Mucosa of descending colon (tissue), 3 donors: ENCODE measurements around the gene SHISA2. TPM values are rescaled to one million over a fixed set of nuclear protein-coding genes. Genes with fewer than 3 reads are reported as not detected.
A peak's percentile ranks its signal among the peaks of the same experiment; 100 is the strongest.

Experiments
- ATAC-seq: fragments of 200-7000 bp; cut with Tn5 transposase; one replicate; pipeline ENCODE4 v1.9.1; 2020; ENCODE audit warnings: mild to moderate bottlenecking, moderate library complexity
- DNase-seq, 3 donors: peaks; one replicate each; pipeline ENCODE4 v3.0.0-alpha.2; 2020
- H3K36me3 ChIP-seq: fragments of 200-600 bp; one replicate; pipeline ENCODE4 v1.8.0; 2021; ENCODE audit warnings: low read depth, mild to moderate bottlenecking
- H3K4me1 ChIP-seq: fragments of 200-600 bp; one replicate; pipeline ENCODE4 v1.8.0; 2021; ENCODE audit warnings: low read depth, mild to moderate bottlenecking
- H3K4me3 ChIP-seq: fragments of 200-600 bp; one replicate; pipeline ENCODE4 v1.8.0; 2021; ENCODE audit warnings: mild to moderate bottlenecking
- H3K9me3 ChIP-seq: fragments of 200-600 bp; one replicate; pipeline ENCODE4 v1.8.0; 2021; ENCODE audit warnings: mild to moderate bottlenecking
- CTCF ChIP-seq: fragments of 200-600 bp; IDR thresholded peaks from one replicate; pipeline ENCODE4 v1.8.0; 2022; ENCODE audit warnings: antibody characterized with exemption, mild to moderate bottlenecking
- intact Hi-C, 2 donors: fragments of 100-400 bp; cut with DNase I in 1 of 2; cut with micrococcal nuclease in 1 of 2; formaldehyde crosslinking; loops; one replicate each; pipeline versions ENCODE4 v1.11.0 to v1.11.1; 2022; cut with DNase I, micrococcal nuclease
- total RNA-seq, 3 donors: library from RNA; stranded (reverse); fragmentation: NEBNext Ultra II Directional in 2 of 3; extraction: Animal tissue kit (Norgen Biotek cat#: 25700) in 2 of 3; gene quantifications; one replicate each; pipeline versions ENCODE4 v1.2.1 to v1.2.4, GENCODE V29; 2021 to 2023
- donor health status: DM: no; HTN: no; CAD: no; lungs with moderate emphysema.
- donor health status: DM: no; HTN: no; CAD: no.
- donor health status: DM: no; HTN: yes; CAD: no.

Gene SHISA2
- total RNA-seq, 3 donors from 2014 or later = 0.26 to 0.43 (median 0.32) TPM

- TF ChIP-seq CTCF = no peak
- H3K4me1 ChIP-seq = peaks cover 9% of the 10 kb centered on the region
- peak; percentile 19 for ATAC-seq
- H3K9me3 ChIP-seq = no peaks in the 10 kb centered on the region
- no peak for DNase-seq
- no peaks in the 10 kb centered on the region for H3K36me3 ChIP-seq
- no peak overlapping the region for H3K4me3 ChIP-seq
- intact Hi-C loops = no loop called here
These were observed 572 bp downstream of the SHISA2 start for GRCh38 chr13:26051231-26051656.

- Histone ChIP-seq H3K4me1 (peaks cover 9% of the 10 kb centered on the region), H3K4me3 (no peak overlapping the region), H3K36me3 (no peaks in the 10 kb centered on the region), H3K9me3 (no peaks in the 10 kb centered on the region)
- intact Hi-C loops = no loop called here
- ATAC-seq = peak; percentile 34
- no peak for DNase-seq
- no peak for TF ChIP-seq CTCF
These were observed 1.1 kb downstream of the SHISA2 start for GRCh38 chr13:26050568-26051230.

- peaks cover 9% of the 10 kb centered on the region for H3K4me1 ChIP-seq
- H3K9me3 ChIP-seq = no peaks in the 10 kb centered on the region
- DNase-seq = no peak
- no peaks in the 10 kb centered on the region for H3K36me3 ChIP-seq
- no peak overlapping the region for H3K4me3 ChIP-seq
- ATAC-seq = no peak
- intact Hi-C loops = no loop called here
- TF ChIP-seq CTCF = no peak
These were observed 3.1 kb downstream of the SHISA2 start for GRCh38 chr13:26048741-26049140.

- intact Hi-C loops = no loop called here
- no peaks in the 10 kb centered on the region for H3K36me3 ChIP-seq
- H3K9me3 ChIP-seq = no peaks in the 10 kb centered on the region
- H3K4me1 ChIP-seq = peaks cover 9% of the 10 kb centered on the region
- ATAC-seq (no peak), DNase-seq (no peak)
- no peak overlapping the region for H3K4me3 ChIP-seq
- TF ChIP-seq CTCF = no peak
These were observed 4.8 kb downstream of the SHISA2 start for GRCh38 chr13:26047040-26047439.

- intact Hi-C loops = no loop called here
- Histone ChIP-seq H3K36me3 (no peaks in the 10 kb centered on the region), H3K9me3 (no peaks in the 10 kb centered on the region), H3K4me1 (peaks cover 8% of the 10 kb centered on the region), H3K4me3 (no peak overlapping the region)
- ATAC-seq (no peak), DNase-seq (no peak)
- no peak for TF ChIP-seq CTCF
These were observed 5.2 kb downstream of the SHISA2 start for GRCh38 chr13:26046639-26047038.

GRCh38 chr13:26045142-26045541 is 6.7 kb downstream of the SHISA2 start:
- Histone ChIP-seq H3K9me3 (no peaks in the 10 kb centered on the region), H3K4me1 (no peaks in the 10 kb centered on the region), H3K4me3 (no peak overlapping the region), H3K36me3 (no peaks in the 10 kb centered on the region)
- DNase-seq (no peak), ATAC-seq (no peak)
- no peak for TF ChIP-seq CTCF
- intact Hi-C loops = no loop called here
